Measurements from ENCODE around the gene ZNF200.

The ZNF200 gene

GRCh38 chr16:3174618-3175148 lies 60.3 kb downstream of the ZNF200 start:
- H3K4me2 ChIP-seq (ENCODE audit: low read length) = peak overlapping the region; percentile 82

GRCh38 chr16:3173892-3174617 lies 60.9 kb downstream of the ZNF200 start:
- peak overlapping the region; percentile 82 for H3K4me2 ChIP-seq (ENCODE audit: low read length)
- H3K27me3 ChIP-seq (ENCODE audit: control insufficient read depth, low read length) = peaks cover 45% of the 10 kb centered on the region
- no peaks in the 10 kb centered on the region for H3K9me2 ChIP-seq (replicated peaks; ENCODE audit: control insufficient read depth, low read length)
- no peak overlapping the region for H3K27ac ChIP-seq (ENCODE audit: low read depth, low read length)
- TF ChIP-seq EZH2phosphoT487 (IDR thresholded peaks at IDR 0.05; ENCODE audit: borderline replicate concordance, low read length) (no peak), CTCF (IDR thresholded peaks at IDR 0.05; ENCODE audit: low read depth, low read length, poor library complexity, severe bottlenecking) (peak; percentile 89)
- no peaks in the 10 kb centered on the region for H3K9me3 ChIP-seq (ENCODE audit: control insufficient read depth, insufficient read depth, low read length)
- no peaks in the 10 kb centered on the region for H4K20me1 ChIP-seq (ENCODE audit: control insufficient read depth, insufficient read depth, low read depth, low read length)
- peaks cover 40% of the 10 kb centered on the region for H3K4me1 ChIP-seq (ENCODE audit: control insufficient read depth, low read length)
- no peaks in the 10 kb centered on the region for H3F3A ChIP-seq (ENCODE audit: control insufficient read depth, insufficient read depth)
- peak overlapping the region; percentile 69 for H3K4me3 ChIP-seq (ENCODE audit: low read length)
- H3K36me3 ChIP-seq (ENCODE audit: control insufficient read depth, low read length) = no peaks in the 10 kb centered on the region
- H3K79me2 ChIP-seq (ENCODE audit: control insufficient read depth, low read length) = no peaks in the 10 kb centered on the region

More at GRCh38 chr16:3174618-3175148, 60.3 kb downstream of the ZNF200 start:
- Histone ChIP-seq H3K27ac (ENCODE audit: low read depth, low read length) (no peak overlapping the region), H3K9me2 (replicated peaks; ENCODE audit: control insufficient read depth, low read length) (no peaks in the 10 kb centered on the region), H3K79me2 (ENCODE audit: control insufficient read depth, low read length) (no peaks in the 10 kb centered on the region), H3K36me3 (ENCODE audit: control insufficient read depth, low read length) (no peaks in the 10 kb centered on the region), H3K27me3 (ENCODE audit: control insufficient read depth, low read length) (peaks cover 46% of the 10 kb centered on the region), H3K4me1 (ENCODE audit: control insufficient read depth, low read length) (peaks cover 40% of the 10 kb centered on the region), H3K9me3 (ENCODE audit: control insufficient read depth, insufficient read depth, low read length) (no peaks in the 10 kb centered on the region), H4K20me1 (ENCODE audit: control insufficient read depth, insufficient read depth, low read depth, low read length) (no peaks in the 10 kb centered on the region), H3F3A (ENCODE audit: control insufficient read depth, insufficient read depth) (no peaks in the 10 kb centered on the region), H3K4me3 (ENCODE audit: low read length) (no peak overlapping the region)
- TF ChIP-seq EZH2phosphoT487 (IDR thresholded peaks at IDR 0.05; ENCODE audit: borderline replicate concordance, low read length) (no peak), CTCF (IDR thresholded peaks at IDR 0.05; ENCODE audit: low read depth, low read length, poor library complexity, severe bottlenecking) (no peak)
